Neural cell (in vitro differentiated cells): ENCODE data around the gene FLRT3. TPM values are rescaled to one million over a fixed set of nuclear protein-coding genes. Genes with fewer than 3 reads are reported as not detected.

ENCODE experiments used
- H2AFZ ChIP-seq: fragments of 200-600, 300-800 bp; sonication (generic), shearing (Covaris generic); 2 replicates; pipeline ENCODE4 v1.6.0; 2014; ENCODE audit warnings: low read depth, mild to moderate bottlenecking, antibody characterized with exemption, low read length, moderate library complexity
- H3F3A ChIP-seq: fragments of 200-600 bp; shearing (Covaris generic); 2 replicates; pipeline ENCODE4 v1.6.1; 2016; ENCODE audit warnings: mild to moderate bottlenecking, moderate library complexity, mixed read lengths, antibody characterized with exemption, low read length; ENCODE audit not compliant: insufficient read depth, poor library complexity, severe bottlenecking
- H3K27ac ChIP-seq: fragments of 200-600, 300-800 bp; sonication (generic), shearing (Covaris generic); 2 replicates; pipeline ENCODE4 v1.5.1; 2014; ENCODE audit warnings: mild to moderate bottlenecking, low read length, moderate library complexity
- H3K27me3 ChIP-seq: fragments of 300-800, 200-600 bp; sonication (generic), shearing (Covaris generic); 2 replicates; pipeline ENCODE4 v1.6.0; 2014; ENCODE audit warnings: mild to moderate bottlenecking, low read depth, low read length, moderate library complexity; ENCODE audit not compliant: insufficient read depth
- H3K36me3 ChIP-seq: fragments of 300-800, 200-600 bp; sonication (generic), shearing (Covaris generic); 2 replicates; pipeline ENCODE4 v1.5.1; 2014; ENCODE audit warnings: mild to moderate bottlenecking, antibody characterized with exemption, low read length, moderate library complexity; ENCODE audit not compliant: insufficient read depth
- H3K4me2 ChIP-seq: fragments of 300-800, 200-600 bp; sonication (generic), shearing (Covaris generic); 2 replicates; pipeline ENCODE4 v1.6.0; 2014; ENCODE audit warnings: mild to moderate bottlenecking, low read length
- H3K4me3 ChIP-seq: fragments of 300-800, 200-600 bp; sonication (generic), shearing (Covaris generic); 2 replicates; pipeline ENCODE4 v1.5.1; 2014; ENCODE audit warnings: mild to moderate bottlenecking, low read length, moderate library complexity
- H3K79me2 ChIP-seq: fragments of 200-600 bp; shearing (Covaris generic); replicated peaks from 2 replicates; pipeline ENCODE4 v1.6.0; 2014; ENCODE audit warnings: mild to moderate bottlenecking, low read length, moderate library complexity; ENCODE audit not compliant: insufficient read depth
- H3K9ac ChIP-seq: fragments of 300-800, 200-600 bp; sonication (generic), shearing (Covaris generic); 2 replicates; pipeline ENCODE4 v1.6.1; 2016; ENCODE audit warnings: mild to moderate bottlenecking, low read length, mixed read lengths
- H3K9me2 ChIP-seq: fragments of 200-600 bp; shearing (Covaris generic); 2 replicates; pipeline ENCODE4 v1.6.1; 2016; ENCODE audit warnings: mild to moderate bottlenecking, low read length, mixed read lengths; ENCODE audit not compliant: insufficient read depth
- H3K9me3 ChIP-seq: fragments of 200-600, 300-800 bp; sonication (generic), shearing (Covaris generic); 2 replicates; pipeline ENCODE4 v1.6.1; 2016; ENCODE audit warnings: mild to moderate bottlenecking, mixed run types, low read length, moderate library complexity, mixed read lengths
- H4K20me1 ChIP-seq: fragments of 200-600 bp; shearing (Covaris generic); 2 replicates; pipeline ENCODE4 v1.6.1; 2016; ENCODE audit warnings: mild to moderate bottlenecking, mixed run types; ENCODE audit not compliant: insufficient read depth
- CTCF ChIP-seq: fragments of 450-650 bp; IDR thresholded peaks from 2 replicates; pipeline ENCODE4 v1.5.1; 2014; ENCODE audit warnings: antibody characterized with exemption, mild to moderate bottlenecking, moderate library complexity; ENCODE audit not compliant: poor library complexity, severe bottlenecking
- EP300 ChIP-seq: fragments of 450-650 bp; conservative IDR thresholded peaks from 2 replicates; pipeline ENCODE4 v1.6.1; 2014; ENCODE audit warnings: antibody characterized with exemption, mild to moderate bottlenecking, moderate library complexity; ENCODE audit not compliant: poor library complexity, severe bottlenecking
- EZH2 ChIP-seq: fragments of 200-600, 300-800 bp; shearing (Covaris generic), sonication (generic); IDR thresholded peaks from 2 replicates; pipeline ENCODE4 v1.6.1; 2014; ENCODE audit warnings: antibody characterized with exemption, low read length, borderline replicate concordance, mild to moderate bottlenecking; ENCODE audit not compliant: insufficient read depth, poor library complexity, severe bottlenecking
- MXI1 ChIP-seq: fragments of 450-650 bp; conservative IDR thresholded peaks from 2 replicates; pipeline ENCODE4 v1.6.1; 2014; ENCODE audit warnings: antibody characterized with exemption, mild to moderate bottlenecking; ENCODE audit not compliant: poor library complexity, severe bottlenecking
- POLR2AphosphoS5 ChIP-seq: IDR thresholded peaks from 2 replicates; pipeline ENCODE4 v1.6.1; 2012
- RAD21 ChIP-seq: fragments of 450-650 bp; conservative IDR thresholded peaks from 2 replicates; pipeline ENCODE4 v1.6.1; 2014; ENCODE audit warnings: antibody characterized with exemption, mild to moderate bottlenecking, moderate library complexity
- REST ChIP-seq: IDR thresholded peaks from 2 replicates; pipeline ENCODE4 v1.6.1; 2012; ENCODE audit warnings: borderline replicate concordance
- SMC3 ChIP-seq: fragments of 450-650 bp; conservative IDR thresholded peaks from 2 replicates; pipeline ENCODE4 v1.6.1; 2014; ENCODE audit warnings: antibody characterized with exemption, mild to moderate bottlenecking, moderate library complexity; ENCODE audit not compliant: poor library complexity
- TAF1 ChIP-seq: IDR thresholded peaks from 2 replicates; pipeline ENCODE4 v1.6.1; 2012; ENCODE audit warnings: low read depth
- polyA plus RNA-seq: library from polyadenylated mRNA; depleted of rRNA; stranded (reverse); fragments of >200 nt; gene quantifications from 2 replicates; pipeline ENCODE4 v1.2.3, GENCODE V29; 2014

The FLRT3 gene
- polyA plus RNA-seq, 1 donor from 2014 or later: 3.2 TPM

- Histone ChIP-seq H4K20me1 (no peaks in the 10 kb centered on the region), H3K4me2 (no peak overlapping the region), H3K9ac (no peak overlapping the region), H3K4me3 (no peak overlapping the region), H3K36me3 (no peaks in the 10 kb centered on the region), H3F3A (no peaks in the 10 kb centered on the region), H3K27ac (no peak overlapping the region), H3K9me3 (no peaks in the 10 kb centered on the region), H2AFZ (no peak overlapping the region), H3K79me2 (no peaks in the 10 kb centered on the region), H3K9me2 (no peaks in the 10 kb centered on the region), H3K27me3 (no peaks in the 10 kb centered on the region)
- TF ChIP-seq EP300: no peak
- TF ChIP-seq SMC3: no peak
- no peak for TF ChIP-seq MXI1
- TF ChIP-seq CTCF: no peak
- TF ChIP-seq REST: no peak
- TF ChIP-seq RAD21: no peak
- TF ChIP-seq TAF1: no peak
- no peak for TF ChIP-seq POLR2AphosphoS5
- TF ChIP-seq EZH2: no peak
These were observed 53.0 kb downstream of the FLRT3 start for GRCh38 chr20:14284443-14284842.

GRCh38 chr20:14282140-14282539 lies 55.3 kb downstream of the FLRT3 start:
- Histone ChIP-seq H3K4me3 (no peak overlapping the region), H3K79me2 (no peaks in the 10 kb centered on the region), H3K27me3 (no peaks in the 10 kb centered on the region), H4K20me1 (no peaks in the 10 kb centered on the region), H3K36me3 (no peaks in the 10 kb centered on the region), H3K27ac (no peak overlapping the region), H3K9me2 (no peaks in the 10 kb centered on the region), H3K4me2 (no peak overlapping the region), H3F3A (no peaks in the 10 kb centered on the region), H3K9ac (no peak overlapping the region), H2AFZ (no peak overlapping the region), H3K9me3 (no peaks in the 10 kb centered on the region)
- TF ChIP-seq POLR2AphosphoS5 (no peak), CTCF (no peak), SMC3 (no peak), MXI1 (no peak), TAF1 (no peak), RAD21 (no peak), EP300 (no peak), REST (no peak), EZH2 (no peak)
